GM12873 (cell line): ENCODE data around the gene UPF1.

Experiments
- TF ChIP-seq, protein P1 (sequence below): IDR thresholded peaks from 2 replicates; pipeline ENCODE4 v1.5.1; 2012; ENCODE audit warnings: low read depth, mild to moderate bottlenecking, moderate library complexity, low read length, control low read depth; ENCODE audit not compliant: insufficient read depth; ENCODE audit errors: missing control alignments

Gene UPF1

GRCh38 chr19:18858906-18859646 lies 27.3 kb downstream of the UPF1 start:
- TF ChIP-seq, protein P1, sequence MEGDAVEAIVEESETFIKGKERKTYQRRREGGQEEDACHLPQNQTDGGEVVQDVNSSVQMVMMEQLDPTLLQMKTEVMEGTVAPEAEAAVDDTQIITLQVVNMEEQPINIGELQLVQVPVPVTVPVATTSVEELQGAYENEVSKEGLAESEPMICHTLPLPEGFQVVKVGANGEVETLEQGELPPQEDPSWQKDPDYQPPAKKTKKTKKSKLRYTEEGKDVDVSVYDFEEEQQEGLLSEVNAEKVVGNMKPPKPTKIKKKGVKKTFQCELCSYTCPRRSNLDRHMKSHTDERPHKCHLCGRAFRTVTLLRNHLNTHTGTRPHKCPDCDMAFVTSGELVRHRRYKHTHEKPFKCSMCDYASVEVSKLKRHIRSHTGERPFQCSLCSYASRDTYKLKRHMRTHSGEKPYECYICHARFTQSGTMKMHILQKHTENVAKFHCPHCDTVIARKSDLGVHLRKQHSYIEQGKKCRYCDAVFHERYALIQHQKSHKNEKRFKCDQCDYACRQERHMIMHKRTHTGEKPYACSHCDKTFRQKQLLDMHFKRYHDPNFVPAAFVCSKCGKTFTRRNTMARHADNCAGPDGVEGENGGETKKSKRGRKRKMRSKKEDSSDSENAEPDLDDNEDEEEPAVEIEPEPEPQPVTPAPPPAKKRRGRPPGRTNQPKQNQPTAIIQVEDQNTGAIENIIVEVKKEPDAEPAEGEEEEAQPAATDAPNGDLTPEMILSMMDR, result no peak

DNA sequence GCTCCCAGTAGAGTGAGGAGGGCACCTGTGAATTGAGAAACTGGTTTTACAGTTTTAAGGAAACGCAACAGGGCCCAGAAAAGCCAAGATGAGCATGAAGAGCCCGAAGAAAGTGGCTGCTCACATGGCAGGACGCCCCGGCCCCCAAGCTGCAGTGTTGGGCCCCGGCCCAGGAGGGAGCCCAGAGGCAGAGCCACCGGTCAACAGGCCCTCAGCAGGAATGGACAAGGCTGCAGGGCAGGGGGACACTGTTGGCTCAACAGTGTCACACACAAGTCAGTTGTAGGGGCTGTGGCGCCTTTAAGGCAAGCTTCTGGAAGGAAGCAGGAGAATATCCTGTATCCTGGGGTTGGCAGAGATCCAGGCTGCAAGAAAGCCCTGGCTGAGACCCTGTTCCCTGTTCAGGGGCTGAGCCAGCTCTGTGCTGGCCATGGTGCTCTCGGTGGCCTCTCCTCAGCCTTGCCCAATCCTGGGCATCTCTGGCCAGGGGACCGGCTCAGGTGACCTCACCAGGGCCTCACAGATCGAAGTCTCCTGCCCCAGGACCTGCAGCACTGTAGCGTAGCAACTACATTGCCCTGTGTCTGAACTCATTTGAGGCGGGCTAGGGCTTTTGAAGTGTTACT lies 28.0 kb downstream of the UPF1 start:
- TF ChIP-seq, protein P1, result no peak

- TF ChIP-seq, protein P1, result no peak
Measured at GRCh38 chr19:18860302-18860700, 28.5 kb downstream of the UPF1 start.

DNA sequence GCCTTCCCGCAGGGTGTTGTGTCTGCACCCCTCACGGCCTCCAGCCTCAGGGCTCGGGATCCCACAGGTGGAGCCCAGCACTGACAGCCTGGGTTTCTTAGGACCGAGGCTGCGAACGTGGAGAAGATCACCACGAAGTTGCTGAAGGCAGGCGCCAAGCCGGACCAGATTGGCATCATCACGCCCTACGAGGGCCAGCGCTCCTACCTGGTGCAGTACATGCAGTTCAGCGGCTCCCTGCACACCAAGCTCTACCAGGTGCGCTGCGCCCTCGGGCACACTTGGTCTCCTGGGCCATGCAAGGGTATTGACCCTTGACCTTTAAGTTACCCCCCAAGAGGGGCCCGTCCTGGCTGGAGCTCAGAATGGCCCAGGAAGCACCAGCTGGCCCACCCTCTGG lies 29.0 kb downstream of the UPF1 start:
- TF ChIP-seq, protein P1, result no peak

DNA sequence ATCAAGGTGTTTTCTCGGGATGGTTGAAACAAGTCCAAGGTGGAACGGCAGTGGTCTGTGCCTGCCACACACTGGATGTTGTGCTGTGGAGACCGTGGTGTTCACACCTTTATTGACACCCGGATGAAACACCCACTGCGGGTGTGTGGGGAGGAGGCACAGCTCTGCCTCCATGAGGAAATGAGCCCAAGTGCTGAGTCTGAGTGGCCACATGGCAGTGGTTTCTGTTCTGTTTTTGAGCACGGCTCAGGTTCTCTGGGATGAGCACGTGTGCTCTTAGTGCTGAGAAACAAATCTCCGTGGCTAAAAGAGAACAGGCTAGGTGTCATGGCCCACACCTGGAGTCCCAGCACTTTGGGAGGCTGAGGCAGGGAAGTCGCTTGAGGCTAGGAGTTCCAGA lies 29.5 kb downstream of the UPF1 start:
- TF ChIP-seq, protein P1, result no peak

GRCh38 chr19:18861917-18862316 lies 30.2 kb downstream of the UPF1 start:
- TF ChIP-seq, protein P1, result no peak

GRCh38 chr19:18862976-18863842 lies 31.4 kb downstream of the UPF1 start:
- TF ChIP-seq, protein P1, result no peak
